PC-9 (cell line): Measurements from ENCODE around the gene ZNF600. TPM values are rescaled to one million over a fixed set of nuclear protein-coding genes. Genes with fewer than 3 reads are reported as not detected.
"Not testable (repeated sequence)": the region's sequence is repeated elsewhere in the genome, so short reads cannot be mapped to it uniquely, and the experiment has no call there.

Experiments
- BruUV-seq: library from RNA; stranded (reverse); fragments of 400-500 nt; replicated peaks from 2 replicates; lab custom pipeline; 2021; lab: Mats Ljungman, UMichigan
- CTCF ChIA-PET: fragments of 300-600 bp; sonication (Branson Sonifier 250); formaldehyde crosslinking; loops from one replicate; lab custom pipeline; 2022; ENCODE audit warnings: antibody characterized with exemption; lab: Charles Lee
- POLR2A ChIA-PET: fragments of 300-600 bp; sonication (Branson Sonifier 250); formaldehyde crosslinking; loops from one replicate; lab custom pipeline; 2022; ENCODE audit warnings: antibody characterized with exemption; ENCODE audit not compliant: unreplicated experiment; lab: Charles Lee
- DNase-seq, 2 experiments: peaks; one replicate each; pipeline versions ENCODE4 v3.0.0 to v3.0.0-alpha.2; 2015 to 2022; ENCODE audit warnings: mixed read lengths in 1 of 2
- H2AFZ ChIP-seq: fragments of 200-600 bp; sonication (generic); 2 replicates; pipeline ENCODE4 v1.8.1; 2017; ENCODE audit warnings: antibody characterized with exemption
- H3F3A ChIP-seq: fragments of 200-600 bp; sonication (generic); 2 replicates; pipeline ENCODE4 v1.8.1; 2017; ENCODE audit warnings: antibody characterized with exemption, mild to moderate bottlenecking, low read depth; ENCODE audit not compliant: insufficient read depth
- H3K27ac ChIP-seq: fragments of 200-600 bp; sonication (generic); 2 replicates; pipeline ENCODE4 v1.6.1; 2016; ENCODE audit warnings: mixed run types
- H3K27me3 ChIP-seq: fragments of 200-600 bp; sonication (generic); 2 replicates; pipeline ENCODE4 v1.6.1; 2016; ENCODE audit warnings: low read depth, mixed run types; ENCODE audit not compliant: insufficient read depth
- H3K36me3 ChIP-seq: fragments of 200-600 bp; sonication (generic); 2 replicates; pipeline ENCODE4 v1.6.1; 2016; ENCODE audit warnings: low read depth, mixed run types
- H3K4me1 ChIP-seq: fragments of 200-600 bp; sonication (generic); replicated peaks from 2 replicates; pipeline ENCODE4 v1.6.1; 2016; ENCODE audit warnings: mixed run types; ENCODE audit not compliant: insufficient read depth
- H3K4me2 ChIP-seq: fragments of 200-600 bp; sonication (generic); 2 replicates; pipeline ENCODE4 v1.6.1; 2017; ENCODE audit warnings: mixed run types
- H3K4me3 ChIP-seq: fragments of 200-600 bp; sonication (generic); 2 replicates; pipeline ENCODE4 v1.6.1; 2016; ENCODE audit warnings: mixed run types
- H3K79me2 ChIP-seq: fragments of 200-600 bp; sonication (generic); 2 replicates; pipeline ENCODE4 v1.6.1; 2017; ENCODE audit warnings: low read depth, mixed run types
- H3K9me2 ChIP-seq: fragments of 200-600 bp; sonication (generic); 2 replicates; pipeline ENCODE4 v1.8.1; 2017; ENCODE audit warnings: mild to moderate bottlenecking; ENCODE audit not compliant: insufficient read depth
- H3K9me3 ChIP-seq: fragments of 200-600 bp; sonication (generic); 2 replicates; pipeline ENCODE4 v1.8.1; 2016; ENCODE audit warnings: low read depth; ENCODE audit not compliant: insufficient read depth
- H4K20me1 ChIP-seq: fragments of 200-600 bp; sonication (generic); 2 replicates; pipeline ENCODE4 v1.8.1; 2017; ENCODE audit not compliant: insufficient read depth
- CTCF ChIP-seq: fragments of 200-600 bp; sonication (generic); conservative IDR thresholded peaks from 2 replicates; pipeline ENCODE4 v1.6.1; 2017; ENCODE audit warnings: mixed run types, antibody characterized with exemption, mild to moderate bottlenecking, moderate library complexity
- EZH2 ChIP-seq: fragments of 200-600 bp; sonication (generic); IDR thresholded peaks from 2 replicates; pipeline ENCODE4 v1.8.0; 2017; ENCODE audit warnings: antibody characterized with exemption, low read depth
- intact Hi-C: fragments of 100-400 bp; cut with micrococcal nuclease; formaldehyde crosslinking; loops from one replicate; pipeline ENCODE4 v1.10.0; 2022; ENCODE audit not compliant: unreplicated experiment
- total RNA-seq: library from RNA; stranded (reverse); gene quantifications from 2 replicates; pipeline ENCODE4 v1.2.3, GENCODE V29; 2021

ZNF600 gene
- total RNA-seq, 1 experiment from 2014 or later: 27.9 TPM

- H3K79me2 ChIP-seq: no peaks in the 10 kb centered on the region
- CTCF ChIA-PET: interaction anchor here (0.6 kb wide), 1 partner anchor 11 kb away, joined by 8 read pairs; no protein-coding TSS in a partner anchor
- no peak overlapping the region for H3K4me3 ChIP-seq
- H3K4me1 ChIP-seq: no peaks in the 10 kb centered on the region
- no peaks in the 10 kb centered on the region for H3F3A ChIP-seq
- H3K27me3 ChIP-seq: no peaks in the 10 kb centered on the region
- H3K4me2 ChIP-seq: no peak overlapping the region
- no peak overlapping the region for H3K27ac ChIP-seq
- POLR2A ChIA-PET: no interaction called here
- TF ChIP-seq EZH2 (no peak), CTCF (no peak)
- peaks cover 20% of the 10 kb centered on the region for H3K36me3 ChIP-seq
- H2AFZ ChIP-seq: no peak overlapping the region
- H3K9me3 ChIP-seq: peaks cover 18% of the 10 kb centered on the region; the same call in 1 of the 2 replicates
- H4K20me1 ChIP-seq: no peaks in the 10 kb centered on the region
- H3K9me2 ChIP-seq: no peaks in the 10 kb centered on the region
- intact Hi-C loops: no loop called here
- BruUV-seq: no TSS peak
- no peak for DNase-seq
Observed at GRCh38 chr19:52716522-52716921, 70.1 kb downstream of the ZNF600 start.

- peaks cover 20% of the 10 kb centered on the region; the same call in 1 of the 2 replicates for H3K9me3 ChIP-seq
- CTCF ChIA-PET: interaction anchor here (0.6 kb wide), 1 partner anchor 12 kb away, joined by 8 read pairs; no protein-coding TSS in a partner anchor
- H3K4me3 ChIP-seq, H3K4me2 ChIP-seq, H2AFZ ChIP-seq, H3K79me2 ChIP-seq, H4K20me1 ChIP-seq, H3F3A ChIP-seq, H3K27ac ChIP-seq, H3K27me3 ChIP-seq, intact Hi-C loops, H3K4me1 ChIP-seq, POLR2A ChIA-PET, H3K9me2 ChIP-seq, BruUV-seq: not testable (repeated sequence)
- peaks cover 24% of the 10 kb centered on the region for H3K36me3 ChIP-seq
- DNase-seq: peak; percentile 40 to 75
Observed at GRCh38 chr19:52715902-52716301, 70.7 kb downstream of the ZNF600 start.

- BruUV-seq, POLR2A ChIA-PET: not testable (repeated sequence)
Observed at GRCh38 chr19:52715330-52715729, 71.3 kb downstream of the ZNF600 start.

More at GRCh38 chr19:52715330-52715729, 71.3 kb downstream of the ZNF600 start:
- H3K4me1 ChIP-seq, H3K4me2 ChIP-seq, H4K20me1 ChIP-seq, DNase-seq, H3K27me3 ChIP-seq, H3F3A ChIP-seq, H3K79me2 ChIP-seq, H3K4me3 ChIP-seq, H3K27ac ChIP-seq, CTCF ChIA-PET, H3K9me2 ChIP-seq, H2AFZ ChIP-seq, intact Hi-C loops: not testable (repeated sequence)
- peaks cover 25% of the 10 kb centered on the region; the same call in 1 of the 2 replicates for H3K9me3 ChIP-seq
- peaks cover 30% of the 10 kb centered on the region for H3K36me3 ChIP-seq

Other genes with a start within 250 kb of the ZNF600 start
- gene ZNF701, start 216.5 kb downstream of the ZNF600 start, total RNA-seq: 22.1 and 24.2 TPM in 2 replicates
- gene ZNF83, start 148.4 kb downstream of the ZNF600 start, total RNA-seq: 54.6 and 60.6 TPM in 2 replicates
- 25.5 and 26.2 TPM in 2 replicates for gene ZNF611, start 51.7 kb downstream of the ZNF600 start, total RNA-seq
- 18.3 and 29.5 TPM in 2 replicates for gene ZNF28, start 34.8 kb upstream of the ZNF600 start, total RNA-seq
- gene ZNF468, start 70.8 kb upstream of the ZNF600 start, total RNA-seq: 19.5 and 29.0 TPM in 2 replicates
- 18.5 and 24.9 TPM in 2 replicates for gene ZNF320, start 110.8 kb upstream of the ZNF600 start, total RNA-seq
- gene ZNF888, start 136.6 kb upstream of the ZNF600 start, total RNA-seq: 10.8 and 14.5 TPM in 2 replicates
- 11.8 and 13.8 TPM in 2 replicates for gene ZNF816, start 176.1 kb upstream of the ZNF600 start, total RNA-seq
- gene ERVV-1, start 227.1 kb upstream of the ZNF600 start, total RNA-seq: not detected in 2 replicates